A549 (cell line): ENCODE data around the gene NAXD.

ENCODE experiments used
- CTCF ChIP-seq: fragments of >200 bp; sonication (Bioruptor Twin); formaldehyde crosslinking; IDR thresholded peaks from 3 replicates; pipeline ENCODE4 v1.5.1; 2016
- JUN ChIP-seq, 2 experiments: fragments of >200 bp; sonication (Bioruptor Twin); formaldehyde crosslinking; IDR thresholded peaks; 2 replicates in 1 of 2; 3 replicates in 1 of 2; pipeline ENCODE4 v1.6.1; 2016 to 2017
- KDM5A ChIP-seq: fragments of 200-600 bp; sonication (generic); IDR thresholded peaks from 2 replicates; pipeline ENCODE4 v1.6.1; 2016; ENCODE audit warnings: antibody characterized with exemption, mild to moderate bottlenecking

- no peak for TF ChIP-seq CTCF
- TF ChIP-seq KDM5A: no peak
- no peak for TF ChIP-seq JUN (IDR thresholded peaks at IDR 0.05)
Measured at GRCh38 chr13:110687736-110688135, 72.4 kb downstream of the NAXD start.
